OCI-LY1 (cell line): ENCODE measurements around the gene UBE2C.

Experiments
- H2AFZ ChIP-seq: fragments of 200-600 bp; sonication (generic), shearing (Covaris generic); 2 replicates; pipeline ENCODE4 v1.6.0; 2014; ENCODE audit warnings: antibody characterized with exemption, mild to moderate bottlenecking, low read length
- H3F3A ChIP-seq: fragments of 200-600 bp; sonication (generic), shearing (Covaris generic); 2 replicates; pipeline ENCODE4 v1.6.0; 2014; ENCODE audit warnings: mild to moderate bottlenecking, antibody characterized with exemption, low read length, moderate library complexity; ENCODE audit not compliant: insufficient read depth
- H3K27ac ChIP-seq: fragments of 200-600 bp; sonication (generic); 2 replicates; pipeline ENCODE4 v1.5.1; 2014; ENCODE audit warnings: low read length, mixed run types, mild to moderate bottlenecking, low read depth; ENCODE audit not compliant: poor library complexity, severe bottlenecking
- H3K27me3 ChIP-seq: fragments of 200-600 bp; sonication (generic); 2 replicates; pipeline ENCODE4 v1.6.0; 2014; ENCODE audit warnings: antibody characterized with exemption, mild to moderate bottlenecking, low read length, moderate library complexity; ENCODE audit not compliant: insufficient read depth
- H3K36me3 ChIP-seq: fragments of 200-600 bp; sonication (generic); 2 replicates; pipeline ENCODE4 v1.6.1; 2014; ENCODE audit warnings: mild to moderate bottlenecking, antibody characterized with exemption, low read length, moderate library complexity, mixed read lengths; ENCODE audit not compliant: insufficient read depth
- H3K4me1 ChIP-seq: fragments of 200-600 bp; sonication (generic); 2 replicates; pipeline ENCODE4 v1.5.1; 2014; ENCODE audit warnings: mild to moderate bottlenecking, low read length, moderate library complexity; ENCODE audit not compliant: insufficient read depth, severe bottlenecking
- H3K4me2 ChIP-seq: fragments of 200-600 bp; sonication (generic), shearing (Covaris generic); 2 replicates; pipeline ENCODE4 v1.6.1; 2014; ENCODE audit warnings: low read length
- H3K4me3 ChIP-seq: fragments of 200-600 bp; sonication (generic); 2 replicates; pipeline ENCODE4 v1.5.1; 2014; ENCODE audit warnings: low read length, low read depth, mild to moderate bottlenecking, mixed read lengths; ENCODE audit not compliant: poor library complexity, severe bottlenecking
- H3K79me2 ChIP-seq: fragments of 200-600 bp; shearing (Covaris generic); 2 replicates; pipeline ENCODE4 v1.6.1; 2016; ENCODE audit warnings: mixed run types, low read length, mixed read lengths; ENCODE audit not compliant: insufficient read depth
- H3K9ac ChIP-seq: fragments of 200-600 bp; sonication (generic), shearing (Covaris generic); 2 replicates; pipeline ENCODE4 v1.6.1; 2014; ENCODE audit warnings: mild to moderate bottlenecking, low read length, mixed read lengths
- H3K9me2 ChIP-seq: fragments of 200-600 bp; sonication (generic), shearing (Covaris generic); 2 replicates; pipeline ENCODE4 v1.6.1; 2014; ENCODE audit warnings: low read depth, mild to moderate bottlenecking, low read length, mixed read lengths
- H3K9me3 ChIP-seq: fragments of 200-600 bp; shearing (Covaris generic); 2 replicates; pipeline ENCODE4 v1.6.1; 2014; ENCODE audit warnings: low read length, mixed read lengths
- H4K20me1 ChIP-seq: fragments of 200-600 bp; sonication (generic), shearing (Covaris generic); 2 replicates; pipeline ENCODE4 v1.6.0; 2016; ENCODE audit warnings: mild to moderate bottlenecking, low read length; ENCODE audit not compliant: insufficient read depth
- CTCF ChIP-seq: fragments of 200-600 bp; sonication (generic), shearing (Covaris generic); IDR thresholded peaks from 2 replicates; pipeline ENCODE4 v1.5.1; 2017; ENCODE audit warnings: mild to moderate bottlenecking, antibody characterized with exemption, low read length, moderate library complexity, mixed read lengths
- EZH2 ChIP-seq: fragments of 200-600 bp; sonication (generic), shearing (Covaris generic); IDR thresholded peaks from 2 replicates; pipeline ENCODE4 v1.8.0; 2017; ENCODE audit warnings: borderline replicate concordance, mixed run types, mild to moderate bottlenecking, antibody characterized with exemption, low read length, moderate library complexity, mixed read lengths

The UBE2C gene

GRCh38 chr20:45835329-45835765, 22.9 kb downstream of the UBE2C start:
- TF ChIP-seq CTCF = no peak
- no peak for TF ChIP-seq EZH2
- Histone ChIP-seq H4K20me1 (no peaks in the 10 kb centered on the region), H3F3A (no peaks in the 10 kb centered on the region), H3K27ac (no peak overlapping the region), H3K79me2 (no peaks in the 10 kb centered on the region), H3K36me3 (no peaks in the 10 kb centered on the region), H3K9me2 (no peaks in the 10 kb centered on the region), H3K4me1 (peaks cover 13% of the 10 kb centered on the region), H3K9ac (no peak overlapping the region), H3K9me3 (no peaks in the 10 kb centered on the region), H2AFZ (no peak overlapping the region), H3K4me3 (no peak overlapping the region), H3K27me3 (peaks cover 9% of the 10 kb centered on the region; the same call in 1 of the 2 replicates), H3K4me2 (no peak overlapping the region)

GRCh38 chr20:45835825-45836224, 23.4 kb downstream of the UBE2C start:
- H4K20me1 ChIP-seq = no peaks in the 10 kb centered on the region
- H3K9ac ChIP-seq = no peak overlapping the region
- H2AFZ ChIP-seq = no peak overlapping the region
- H3K9me2 ChIP-seq = no peaks in the 10 kb centered on the region
- peaks cover 13% of the 10 kb centered on the region for H3K4me1 ChIP-seq
- TF ChIP-seq EZH2 = no peak
- TF ChIP-seq CTCF = no peak
- no peaks in the 10 kb centered on the region for H3K79me2 ChIP-seq
- H3K27me3 ChIP-seq = peaks cover 9% of the 10 kb centered on the region; the same call in 1 of the 2 replicates
- no peak overlapping the region for H3K4me3 ChIP-seq
- no peaks in the 10 kb centered on the region for H3F3A ChIP-seq
- no peak overlapping the region for H3K27ac ChIP-seq
- no peaks in the 10 kb centered on the region for H3K36me3 ChIP-seq
- H3K9me3 ChIP-seq = no peaks in the 10 kb centered on the region
- no peak overlapping the region for H3K4me2 ChIP-seq

- H3K27me3 ChIP-seq = peaks cover 9% of the 10 kb centered on the region; the same call in 1 of the 2 replicates
- no peak overlapping the region for H3K4me3 ChIP-seq
- no peaks in the 10 kb centered on the region for H3K9me2 ChIP-seq
- no peak overlapping the region for H3K27ac ChIP-seq
- no peaks in the 10 kb centered on the region for H3K9me3 ChIP-seq
- H3K4me2 ChIP-seq = no peak overlapping the region
- H3K9ac ChIP-seq = no peak overlapping the region
- no peak overlapping the region for H2AFZ ChIP-seq
- no peak for TF ChIP-seq EZH2
- TF ChIP-seq CTCF = no peak
- H3K36me3 ChIP-seq = no peaks in the 10 kb centered on the region
- H3K4me1 ChIP-seq = peaks cover 13% of the 10 kb centered on the region
- no peaks in the 10 kb centered on the region for H3F3A ChIP-seq
- no peaks in the 10 kb centered on the region for H4K20me1 ChIP-seq
- no peaks in the 10 kb centered on the region for H3K79me2 ChIP-seq
These were observed 24.4 kb downstream of the UBE2C start for GRCh38 chr20:45836841-45837240.
